ENCODE results near the gene SLC27A6.

The SLC27A6 gene

GRCh38 chr5:129065721-129066120 is 100.4 kb downstream of the SLC27A6 start:
- no peak for DNase-seq

- DNase-seq: no peak
Observed at GRCh38 chr5:129067745-129068144, 102.5 kb downstream of the SLC27A6 start.

GRCh38 chr5:129069292-129069691 is 104.0 kb downstream of the SLC27A6 start:
- DNase-seq: no peak

GRCh38 chr5:129073111-129073510 is 107.8 kb downstream of the SLC27A6 start:
- DNase-seq: no peak

- no peak for DNase-seq
Observed at GRCh38 chr5:129074903-129075302, 109.6 kb downstream of the SLC27A6 start.

- DNase-seq: no peak
Observed at GRCh38 chr5:129077433-129078075, 112.3 kb downstream of the SLC27A6 start.

- no peak for DNase-seq
Observed at GRCh38 chr5:129078247-129078646, 113.0 kb downstream of the SLC27A6 start.

GRCh38 chr5:129078660-129079059 is 113.4 kb downstream of the SLC27A6 start:
- no peak for DNase-seq

GRCh38 chr5:129079496-129079895 is 114.2 kb downstream of the SLC27A6 start:
- no peak for DNase-seq

- DNase-seq: no peak
Observed at GRCh38 chr5:129080766-129081165, 115.5 kb downstream of the SLC27A6 start.

GRCh38 chr5:129082225-129083136 is 117.2 kb downstream of the SLC27A6 start:
- no peak for DNase-seq
